Erythroblast (primary cell): Measurements from ENCODE around the gene BMERB1.

ENCODE experiments used
- GATA1 ChIP-seq: IDR thresholded peaks from 2 replicates; pipeline ENCODE4 v1.6.1; 2011; ENCODE audit warnings: low read depth, mild to moderate bottlenecking, control low read depth, low read length, moderate library complexity
- POLR2A ChIP-seq: IDR thresholded peaks from 2 replicates; pipeline ENCODE4 v1.6.1; 2011; ENCODE audit warnings: mild to moderate bottlenecking, low read length

- TF ChIP-seq POLR2A, result no peak
- no peak for TF ChIP-seq GATA1
These were observed 64.2 kb downstream of the BMERB1 start for GRCh38 chr16:15498427-15499175.
